ENCODE data around the gene ATG2A.

ATG2A gene

DNA sequence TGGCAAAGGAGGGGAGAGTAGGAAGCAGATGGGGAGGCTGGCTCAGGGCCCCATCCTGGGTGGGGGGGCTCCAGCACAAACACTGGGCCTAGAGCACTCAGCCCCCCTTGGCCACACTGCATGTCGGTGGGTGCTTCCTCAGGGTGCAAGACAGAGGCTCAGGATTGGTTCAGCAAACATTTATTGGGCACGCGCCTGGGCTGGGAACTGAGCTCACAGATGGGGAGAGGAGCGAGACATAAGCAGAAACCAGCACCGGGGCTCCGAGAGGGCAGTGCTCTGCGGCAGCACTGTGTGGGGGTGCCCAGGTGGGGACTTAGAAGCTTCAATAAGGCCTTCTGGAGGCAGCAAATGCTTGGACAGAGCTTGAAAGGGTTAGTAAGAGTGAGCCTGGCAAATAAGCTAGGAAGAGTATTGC is 26.5 kb downstream of the ATG2A start:
- Histone ChIP-seq H3K36me3 (ENCODE audit: insufficient read depth, low read length) (no peaks in the 10 kb centered on the region), H3K9me3 (ENCODE audit: control insufficient read depth, insufficient read depth, low read length) (no peaks in the 10 kb centered on the region), H3K4me1 (ENCODE audit: insufficient read depth, low read length) (peaks cover 22% of the 10 kb centered on the region; the same call in 1 of the 2 replicates), H3K9ac (ENCODE audit: low read depth, low read length) (no peak overlapping the region)

DNA sequence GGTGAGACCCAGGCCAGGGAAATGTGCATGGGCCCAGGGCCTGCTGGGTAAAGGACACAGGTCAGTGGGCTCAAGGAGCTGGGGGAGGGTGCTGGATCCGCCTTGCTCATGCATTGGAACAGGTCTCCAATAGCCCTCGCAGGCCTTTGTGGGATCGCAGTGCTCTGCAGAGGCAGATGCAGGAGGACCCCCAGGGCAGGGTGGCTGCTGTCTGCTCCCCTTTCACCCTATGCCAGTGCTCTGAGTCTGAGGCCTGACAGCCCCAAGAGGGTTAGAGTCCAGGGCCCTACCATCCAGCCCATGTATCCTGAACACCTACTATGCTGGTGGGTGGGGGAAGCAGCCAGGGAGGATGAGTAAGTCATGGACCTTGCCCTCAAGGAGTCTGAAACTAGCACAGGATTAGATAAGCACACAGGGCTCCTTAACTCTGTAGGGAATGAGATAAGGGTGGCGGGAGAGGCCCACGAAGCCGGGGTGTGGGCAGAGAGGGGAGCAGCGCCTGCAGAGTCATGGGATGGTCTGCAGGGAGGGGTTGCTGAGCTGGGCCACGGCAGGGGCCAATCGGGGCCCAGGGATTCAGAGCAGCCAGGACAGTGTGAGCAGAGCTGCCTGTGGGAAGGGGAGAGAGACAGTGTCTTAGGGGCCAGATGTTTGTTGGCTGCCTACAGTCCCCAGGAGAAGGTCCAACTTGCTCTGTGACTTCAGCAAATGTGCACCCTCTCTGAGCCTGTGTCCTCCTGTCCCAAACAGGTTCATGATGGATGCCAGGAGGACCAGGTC is 28.1 kb downstream of the ATG2A start:
- H3K4me1 ChIP-seq (ENCODE audit: insufficient read depth, low read length): peaks cover 16% of the 10 kb centered on the region; the same call in 1 of the 2 replicates
- H3K9ac ChIP-seq (ENCODE audit: low read depth, low read length): no peak overlapping the region; the same call in 1 of the 2 replicates
- no peaks in the 10 kb centered on the region for H3K36me3 ChIP-seq (ENCODE audit: insufficient read depth, low read length)
- no peaks in the 10 kb centered on the region for H3K9me3 ChIP-seq (ENCODE audit: control insufficient read depth, insufficient read depth, low read length)

DNA sequence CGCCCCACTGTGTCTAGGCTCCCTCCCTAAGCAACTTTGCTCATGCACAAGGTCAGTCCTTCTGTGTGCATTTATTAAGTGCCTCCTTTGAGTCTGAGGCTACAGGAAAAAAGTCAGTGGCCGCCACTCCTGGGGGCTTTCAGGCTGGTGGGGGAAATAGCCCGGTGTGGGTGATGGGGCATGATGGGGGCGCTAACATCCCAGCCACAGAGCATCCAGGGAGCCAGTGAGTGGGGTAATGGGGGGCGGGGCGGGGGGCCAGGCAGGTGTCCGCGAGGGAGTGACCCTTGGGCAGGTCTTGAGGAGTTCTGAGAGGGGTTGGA is 28.6 kb downstream of the ATG2A start:
- peaks cover 16% of the 10 kb centered on the region; the same call in 1 of the 2 replicates for H3K4me1 ChIP-seq (ENCODE audit: insufficient read depth, low read length)
- H3K9ac ChIP-seq (ENCODE audit: low read depth, low read length): no peak overlapping the region
- H3K9me3 ChIP-seq (ENCODE audit: control insufficient read depth, insufficient read depth, low read length): no peaks in the 10 kb centered on the region
- H3K36me3 ChIP-seq (ENCODE audit: insufficient read depth, low read length): no peaks in the 10 kb centered on the region

DNA sequence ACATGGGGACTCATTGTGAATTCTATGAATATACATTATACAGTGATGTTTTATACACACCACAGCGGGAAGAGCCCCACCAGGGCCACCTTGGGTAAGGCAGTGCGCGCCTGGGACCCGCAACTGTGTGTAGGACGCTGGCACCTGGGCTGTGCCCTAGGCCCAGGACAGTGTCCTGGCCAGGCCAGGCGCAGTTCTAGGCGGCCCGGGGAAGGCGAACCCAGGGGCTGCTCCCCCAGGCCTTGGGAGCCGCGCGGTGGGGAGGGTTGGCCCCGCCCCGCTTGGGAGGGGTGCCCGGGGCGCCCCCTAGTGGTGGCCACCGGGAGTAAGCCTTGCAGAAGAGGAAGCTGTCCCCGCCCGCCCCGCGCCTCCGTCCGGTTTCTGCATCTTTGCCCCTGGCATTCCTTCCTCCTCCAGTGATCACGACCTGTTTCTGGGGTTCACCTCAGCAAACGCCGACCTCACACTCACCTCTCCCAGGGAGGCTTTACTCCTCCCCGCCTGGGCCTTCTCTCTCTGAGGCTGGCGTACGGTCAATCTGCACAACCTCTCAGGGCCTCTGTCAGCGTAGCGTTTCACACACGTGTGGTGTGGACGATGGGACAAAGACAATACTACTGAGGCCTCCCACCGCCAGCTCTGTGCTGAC is 29.1 kb downstream of the ATG2A start:
- no peaks in the 10 kb centered on the region for H3K36me3 ChIP-seq (ENCODE audit: insufficient read depth, low read length)
- peak overlapping the region; percentile 30; the same call in 1 of the 2 replicates for H3K9ac ChIP-seq (ENCODE audit: low read depth, low read length)
- H3K9me3 ChIP-seq (ENCODE audit: control insufficient read depth, insufficient read depth, low read length): no peaks in the 10 kb centered on the region
- H3K4me1 ChIP-seq (ENCODE audit: insufficient read depth, low read length): peaks cover 16% of the 10 kb centered on the region; the same call in 1 of the 2 replicates

DNA sequence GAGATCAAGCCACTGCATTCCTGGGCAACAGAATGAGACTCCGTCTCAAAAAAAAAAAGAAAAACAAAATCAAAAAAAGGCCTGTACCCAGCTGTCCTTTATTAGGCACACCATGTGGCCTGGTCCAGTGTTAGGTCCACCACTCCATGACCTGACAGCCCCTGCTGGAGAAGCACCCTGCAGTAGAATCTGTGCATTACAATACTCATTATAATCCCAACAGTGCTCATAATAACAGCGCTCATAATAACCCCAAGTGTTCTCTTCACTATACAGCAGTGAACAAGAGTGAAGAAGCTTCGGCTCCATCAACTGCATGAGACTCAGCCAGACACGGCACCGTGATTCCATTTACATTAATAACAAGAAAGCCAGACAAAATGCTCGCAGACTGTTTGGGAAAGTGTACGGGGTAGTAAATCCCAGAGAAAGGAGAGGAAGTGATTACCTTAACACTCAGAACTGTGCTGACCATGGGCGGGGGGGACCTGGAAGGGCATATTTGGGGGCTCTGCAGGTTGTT is 29.7 kb downstream of the ATG2A start:
- Histone ChIP-seq H3K36me3 (ENCODE audit: insufficient read depth, low read length) (no peaks in the 10 kb centered on the region), H3K9me3 (ENCODE audit: control insufficient read depth, insufficient read depth, low read length) (no peaks in the 10 kb centered on the region), H3K9ac (ENCODE audit: low read depth, low read length) (0 out of 2 replicates have a peak overlapping the region, but pooled peaks have one; percentile 30), H3K4me1 (ENCODE audit: insufficient read depth, low read length) (peaks cover 16% of the 10 kb centered on the region; the same call in 1 of the 2 replicates)

DNA sequence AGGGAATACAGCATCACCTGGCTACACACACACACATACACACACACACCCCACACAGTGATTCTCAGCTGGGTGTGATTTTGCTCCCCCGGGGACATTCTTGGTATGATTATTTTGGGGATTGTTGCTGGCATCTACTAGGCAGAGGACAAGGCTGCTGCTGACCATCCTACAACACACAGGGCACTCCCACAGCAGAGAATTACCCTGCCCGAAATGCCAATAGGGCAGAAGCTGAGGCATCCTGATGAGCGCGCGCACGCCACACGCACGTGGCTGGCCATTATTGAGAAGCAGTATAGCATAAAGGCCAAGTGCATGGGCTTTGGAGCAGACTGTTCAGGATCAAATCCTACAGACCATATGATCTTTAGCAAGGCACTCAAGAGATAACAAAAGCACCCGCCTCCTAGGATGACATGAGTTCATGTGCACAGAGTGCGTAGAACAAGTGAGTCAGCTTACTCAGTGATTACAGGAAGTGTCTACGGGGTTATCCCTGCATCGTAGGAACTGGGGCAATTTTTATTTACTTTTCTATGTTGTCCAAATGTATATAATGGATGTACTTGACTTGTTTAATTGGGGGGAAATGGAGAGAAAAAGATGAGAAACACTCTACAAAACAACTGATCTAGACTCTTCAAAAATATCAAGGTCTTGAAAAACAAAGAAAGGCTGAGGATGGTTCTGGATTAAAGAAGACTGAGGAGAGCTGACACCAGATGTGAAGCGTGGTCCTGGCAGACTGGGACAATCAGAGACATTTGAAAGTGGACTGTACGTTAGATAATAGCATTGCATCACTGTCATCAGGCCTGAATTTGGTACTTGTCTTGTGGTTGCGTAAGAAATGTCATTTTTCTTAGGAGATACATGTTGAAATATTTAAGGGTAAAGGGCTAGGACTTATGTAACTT is 31.4 kb downstream of the ATG2A start:
- H3K36me3 ChIP-seq (ENCODE audit: insufficient read depth, low read length): no peaks in the 10 kb centered on the region
- no peaks in the 10 kb centered on the region for H3K9me3 ChIP-seq (ENCODE audit: control insufficient read depth, insufficient read depth, low read length)
- H3K9ac ChIP-seq (ENCODE audit: low read depth, low read length): no peak overlapping the region
- H3K4me1 ChIP-seq (ENCODE audit: insufficient read depth, low read length): peaks cover 16% of the 10 kb centered on the region; the same call in 1 of the 2 replicates

DNA sequence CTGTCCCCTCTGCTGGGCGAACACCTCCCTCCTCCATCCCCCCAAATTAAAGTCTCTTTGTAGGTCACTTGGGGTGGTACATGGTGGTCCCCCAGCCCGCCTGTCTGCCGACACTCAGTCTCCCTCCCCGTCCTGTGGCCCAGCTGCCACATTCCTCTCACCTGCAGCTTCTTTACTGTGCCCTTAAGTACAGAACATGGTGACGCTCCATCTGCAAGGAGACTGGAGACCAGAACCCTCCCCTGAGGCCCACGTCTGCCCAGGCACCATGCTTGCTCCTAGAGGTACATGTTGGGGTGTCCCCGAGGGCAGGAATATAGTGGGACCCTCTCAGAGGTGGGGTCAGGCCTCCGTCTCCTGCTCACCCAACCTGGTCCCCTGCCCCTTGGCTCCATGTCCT is 33.0 kb downstream of the ATG2A start:
- no peak overlapping the region for H3K9ac ChIP-seq (ENCODE audit: low read depth, low read length)
- no peaks in the 10 kb centered on the region for H3K36me3 ChIP-seq (ENCODE audit: insufficient read depth, low read length)
- peaks cover 12% of the 10 kb centered on the region; the same call in 1 of the 2 replicates for H3K4me1 ChIP-seq (ENCODE audit: insufficient read depth, low read length)
- H3K9me3 ChIP-seq (ENCODE audit: control insufficient read depth, insufficient read depth, low read length): no peaks in the 10 kb centered on the region

DNA sequence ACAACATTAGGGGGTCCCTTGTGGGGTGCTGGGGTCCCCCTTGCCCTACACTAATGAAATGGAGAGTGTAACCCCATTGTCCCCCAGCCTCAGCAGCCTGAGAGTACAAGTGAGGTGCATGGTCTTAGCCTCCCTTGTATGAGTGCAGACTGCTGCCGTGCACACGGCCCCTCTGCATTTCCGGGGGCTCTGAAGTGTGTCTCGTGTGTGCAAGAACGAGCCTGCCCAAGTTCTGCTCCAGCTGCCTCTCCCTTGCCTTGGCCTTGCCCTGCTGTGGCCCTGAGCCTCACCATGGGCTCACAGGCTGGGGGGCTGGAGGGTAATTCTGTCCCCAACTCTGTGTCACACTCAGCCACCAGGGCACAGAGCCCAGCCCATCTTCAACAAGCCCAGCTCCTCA is 33.4 kb downstream of the ATG2A start:
- Histone ChIP-seq H3K9me3 (ENCODE audit: control insufficient read depth, insufficient read depth, low read length) (no peaks in the 10 kb centered on the region), H3K36me3 (ENCODE audit: insufficient read depth, low read length) (no peaks in the 10 kb centered on the region), H3K4me1 (ENCODE audit: insufficient read depth, low read length) (peaks cover 8% of the 10 kb centered on the region; the same call in 1 of the 2 replicates), H3K9ac (ENCODE audit: low read depth, low read length) (no peak overlapping the region)

DNA sequence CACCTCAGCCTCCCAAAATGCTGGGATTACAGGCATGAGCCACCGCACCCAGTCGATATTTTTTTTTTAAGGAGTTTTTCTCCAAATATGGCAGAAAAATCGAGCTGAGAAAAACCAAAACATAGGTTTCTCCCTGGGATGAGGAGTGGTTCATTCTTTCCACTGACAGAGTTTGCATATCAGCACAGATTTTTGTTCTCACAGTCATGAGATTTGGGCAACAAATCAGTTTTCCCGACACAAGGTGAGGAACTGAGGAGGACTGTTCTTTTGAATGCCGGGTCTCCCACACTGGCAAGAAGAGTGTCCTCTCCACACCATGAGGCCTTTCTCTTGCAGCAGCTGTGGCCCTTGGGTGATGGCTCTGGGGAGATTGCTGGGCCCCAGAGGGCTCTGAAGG is 34.8 kb downstream of the ATG2A start:
- no peaks in the 10 kb centered on the region for H3K9me3 ChIP-seq (ENCODE audit: control insufficient read depth, insufficient read depth, low read length)
- no peaks in the 10 kb centered on the region for H3K36me3 ChIP-seq (ENCODE audit: insufficient read depth, low read length)
- H3K4me1 ChIP-seq (ENCODE audit: insufficient read depth, low read length): peaks cover 2% of the 10 kb centered on the region; the same call in 1 of the 2 replicates
- H3K9ac ChIP-seq (ENCODE audit: low read depth, low read length): no peak overlapping the region

DNA sequence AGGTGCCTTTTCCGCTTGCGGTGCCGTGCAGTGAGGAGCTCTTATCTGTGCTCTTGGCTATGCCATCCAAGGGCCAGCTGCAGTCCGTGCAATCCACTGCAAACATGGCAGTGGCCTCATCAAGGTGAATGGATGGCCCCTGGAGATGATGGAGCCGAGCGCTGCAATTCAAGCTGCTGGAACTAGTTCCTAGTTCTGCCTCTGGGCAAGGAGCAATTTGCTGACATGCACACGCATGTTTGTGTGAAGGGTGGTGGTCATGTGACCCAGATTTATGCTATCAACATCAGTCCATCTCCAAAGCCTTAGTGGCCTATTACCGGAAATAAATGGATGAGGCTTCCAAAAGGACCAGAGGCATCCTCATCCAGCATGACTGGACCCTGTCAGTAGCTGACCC is 35.5 kb downstream of the ATG2A start:
- no peaks in the 10 kb centered on the region for H3K36me3 ChIP-seq (ENCODE audit: insufficient read depth, low read length)
- H3K4me1 ChIP-seq (ENCODE audit: insufficient read depth, low read length): peaks cover 7% of the 10 kb centered on the region; the same call in 1 of the 2 replicates
- H3K9me3 ChIP-seq (ENCODE audit: control insufficient read depth, insufficient read depth, low read length): no peaks in the 10 kb centered on the region
- H3K9ac ChIP-seq (ENCODE audit: low read depth, low read length): no peak overlapping the region

DNA sequence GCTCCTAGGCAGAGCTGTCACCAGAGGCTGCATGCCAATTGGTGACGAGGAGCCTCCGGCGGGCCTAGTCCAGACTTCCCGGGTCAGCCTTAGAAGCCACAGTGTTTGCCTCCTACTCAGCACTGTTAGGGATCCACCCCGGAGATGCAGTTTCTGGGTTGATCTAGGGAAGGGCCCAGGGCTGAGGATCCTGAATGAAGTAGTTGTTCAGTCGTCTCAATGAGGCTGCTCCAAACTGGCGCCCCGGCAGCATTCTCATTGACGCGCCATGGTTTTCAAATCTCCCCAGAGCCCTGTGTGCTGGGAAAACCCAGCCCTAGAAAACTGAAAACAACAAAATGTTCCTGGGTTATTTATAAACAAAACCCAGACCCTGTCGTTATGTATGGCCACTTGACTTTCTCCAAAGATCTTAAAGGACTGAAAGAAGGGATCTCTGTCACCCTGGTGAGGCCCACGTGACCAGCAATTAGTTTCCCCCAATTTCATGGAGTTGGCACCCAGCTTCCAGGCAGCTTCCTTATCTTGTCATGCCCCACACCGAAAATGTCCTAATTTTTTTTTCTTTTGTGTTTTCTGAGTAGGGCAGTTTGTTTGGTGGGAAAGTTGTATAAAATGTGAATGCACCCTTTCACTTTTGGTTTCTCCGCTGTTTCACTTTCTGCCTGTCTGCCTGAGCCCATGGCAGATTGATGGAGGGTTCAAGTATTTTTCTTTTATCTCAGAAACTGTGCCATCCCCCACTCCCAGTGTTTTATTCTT is 36.6 kb downstream of the ATG2A start:
- Histone ChIP-seq H3K4me1 (ENCODE audit: insufficient read depth, low read length) (peaks cover 11% of the 10 kb centered on the region; the same call in 1 of the 2 replicates), H3K36me3 (ENCODE audit: insufficient read depth, low read length) (no peaks in the 10 kb centered on the region), H3K9ac (ENCODE audit: low read depth, low read length) (no peak overlapping the region)

DNA sequence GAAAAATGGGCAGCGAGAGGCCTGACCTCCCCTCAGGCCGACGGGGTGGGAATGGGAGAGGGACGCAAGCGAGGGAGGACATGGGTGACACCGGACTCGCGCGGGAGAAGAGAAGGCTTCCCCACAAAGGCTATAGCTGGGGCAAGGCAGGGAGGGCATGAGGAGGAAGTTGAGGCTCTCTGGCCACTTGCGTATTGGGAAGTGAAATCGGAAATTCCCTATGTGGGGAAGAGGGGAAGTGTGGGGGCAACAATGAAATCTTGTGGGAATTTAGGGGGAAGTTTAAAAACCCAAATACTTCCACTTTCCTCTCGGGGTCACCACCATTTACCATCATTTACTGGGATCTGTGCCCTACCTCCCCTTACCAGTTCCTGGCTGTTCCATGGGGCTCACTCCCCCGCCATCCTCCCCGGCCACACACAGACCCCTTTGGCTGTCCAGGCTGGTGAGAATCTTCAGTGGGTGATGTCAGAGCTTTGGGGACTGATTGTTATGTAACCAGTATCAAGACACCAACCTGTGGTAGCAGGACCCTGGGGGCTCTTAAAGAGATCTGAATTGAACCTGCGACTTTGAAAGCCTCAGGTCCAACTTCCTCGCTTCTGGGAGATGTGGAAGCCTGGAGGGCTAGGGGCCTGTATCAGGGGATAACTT is 37.6 kb downstream of the ATG2A start:
- Histone ChIP-seq H3K4me1 (ENCODE audit: insufficient read depth, low read length) (peaks cover 11% of the 10 kb centered on the region; the same call in 1 of the 2 replicates), H3K9ac (ENCODE audit: low read depth, low read length) (peak overlapping the region; percentile 87), H3K9me3 (ENCODE audit: control insufficient read depth, insufficient read depth, low read length) (no peaks in the 10 kb centered on the region), H3K36me3 (ENCODE audit: insufficient read depth, low read length) (no peaks in the 10 kb centered on the region)

More for the DNA sequence above, 36.6 kb downstream of the ATG2A start:
- H3K9me3 ChIP-seq (ENCODE audit: control insufficient read depth, insufficient read depth, low read length): no peaks in the 10 kb centered on the region
